Measurements from ENCODE around the gene SPRY1. TPM values are rescaled to one million over a fixed set of nuclear protein-coding genes. Genes with fewer than 3 reads are reported as not detected.

Gene SPRY1
- total RNA-seq, 2 experiments from 2014 or later, result 0.13 to 0.79 TPM

DNA sequence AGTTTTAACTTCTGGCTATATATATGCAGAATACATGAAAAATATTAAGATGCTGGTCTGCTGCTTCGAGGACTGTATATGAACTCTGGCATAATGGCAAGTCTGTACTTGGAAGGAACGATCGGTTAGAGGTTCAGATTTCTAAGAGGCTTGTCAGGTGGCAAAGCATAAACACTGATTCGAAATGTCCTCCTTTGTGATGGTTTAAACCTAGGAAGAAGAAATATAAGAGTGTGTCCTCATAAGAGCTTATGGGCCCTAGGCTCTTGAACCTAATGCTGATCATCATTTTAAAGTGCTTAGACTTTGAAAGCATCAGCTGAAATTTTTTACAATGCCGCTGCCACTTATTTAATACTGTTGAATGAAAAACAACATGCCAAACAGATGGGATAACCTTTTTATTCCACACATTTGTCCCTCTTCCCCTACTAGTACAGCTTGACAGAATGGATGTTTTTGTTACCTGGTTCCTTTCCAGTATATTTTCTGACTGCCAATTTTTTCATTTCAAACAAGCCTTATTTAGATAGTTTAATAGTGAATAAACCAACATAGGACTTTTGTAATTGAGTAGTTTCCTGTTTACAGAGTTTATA, 8.8 kb downstream of the SPRY1 start:
- Histone ChIP-seq H3K4me2 (ENCODE audit: low read length) (no peak overlapping the region), H2AFZ (ENCODE audit: low read length) (no peak overlapping the region), H3K4me3 (ENCODE audit: low read depth, low read length, poor library complexity, severe bottlenecking) (no peak overlapping the region), H3K9me3 (ENCODE audit: low read length) (no peaks in the 10 kb centered on the region), H3K4me1 (ENCODE audit: insufficient read depth, low read length, poor library complexity, severe bottlenecking) (no peaks in the 10 kb centered on the region), H3K79me2 (ENCODE audit: insufficient read depth, low read depth, low read length) (no peaks in the 10 kb centered on the region), H3K27ac (ENCODE audit: low read depth, low read length, poor library complexity, severe bottlenecking) (no peak overlapping the region), H3K9me2 (ENCODE audit: insufficient read depth, low read length) (no peaks in the 10 kb centered on the region), H3K36me3 (ENCODE audit: insufficient read depth, low read length) (no peaks in the 10 kb centered on the region), H4K20me1 (ENCODE audit: insufficient read depth, low read length) (no peaks in the 10 kb centered on the region)
- no peak for DNase-seq (ENCODE audit: low spot score)
- no peak for TF ChIP-seq EZH2phosphoT487 (IDR thresholded peaks at IDR 0.05; ENCODE audit: borderline replicate concordance, low read depth, low read length)
- TF ChIP-seq, protein P1, sequence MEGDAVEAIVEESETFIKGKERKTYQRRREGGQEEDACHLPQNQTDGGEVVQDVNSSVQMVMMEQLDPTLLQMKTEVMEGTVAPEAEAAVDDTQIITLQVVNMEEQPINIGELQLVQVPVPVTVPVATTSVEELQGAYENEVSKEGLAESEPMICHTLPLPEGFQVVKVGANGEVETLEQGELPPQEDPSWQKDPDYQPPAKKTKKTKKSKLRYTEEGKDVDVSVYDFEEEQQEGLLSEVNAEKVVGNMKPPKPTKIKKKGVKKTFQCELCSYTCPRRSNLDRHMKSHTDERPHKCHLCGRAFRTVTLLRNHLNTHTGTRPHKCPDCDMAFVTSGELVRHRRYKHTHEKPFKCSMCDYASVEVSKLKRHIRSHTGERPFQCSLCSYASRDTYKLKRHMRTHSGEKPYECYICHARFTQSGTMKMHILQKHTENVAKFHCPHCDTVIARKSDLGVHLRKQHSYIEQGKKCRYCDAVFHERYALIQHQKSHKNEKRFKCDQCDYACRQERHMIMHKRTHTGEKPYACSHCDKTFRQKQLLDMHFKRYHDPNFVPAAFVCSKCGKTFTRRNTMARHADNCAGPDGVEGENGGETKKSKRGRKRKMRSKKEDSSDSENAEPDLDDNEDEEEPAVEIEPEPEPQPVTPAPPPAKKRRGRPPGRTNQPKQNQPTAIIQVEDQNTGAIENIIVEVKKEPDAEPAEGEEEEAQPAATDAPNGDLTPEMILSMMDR (conservative IDR thresholded peaks at IDR 0.05; ENCODE audit: low read length), result no peak
- CTCF ChIA-PET (ENCODE audit: unreplicated experiment), result no interaction called here
- no TSS peak for BruUV-seq (replicated peaks)
- POLR2A ChIA-PET, result interaction anchor here (0.6 to 2.0 kb wide), 5 partner anchors 32 to 1994 kb away, joined by 3 to 7 read pairs (median 3); no protein-coding TSS in a partner anchor
- intact Hi-C loops (cut with micrococcal nuclease; ENCODE audit: unreplicated experiment), result no loop called here

GRCh38 chr4:123406872-123407271, 10.3 kb downstream of the SPRY1 start:
- BruUV-seq (replicated peaks), result no TSS peak
- Histone ChIP-seq H2AFZ (ENCODE audit: low read length) (no peak overlapping the region), H3K9me2 (ENCODE audit: insufficient read depth, low read length) (no peaks in the 10 kb centered on the region), H3K27ac (ENCODE audit: low read depth, low read length, poor library complexity, severe bottlenecking) (no peak overlapping the region), H3K4me1 (ENCODE audit: insufficient read depth, low read length, poor library complexity, severe bottlenecking) (peaks cover 5% of the 10 kb centered on the region), H3K4me3 (ENCODE audit: low read depth, low read length, poor library complexity, severe bottlenecking) (no peak overlapping the region), H3K9me3 (ENCODE audit: low read length) (no peaks in the 10 kb centered on the region), H3K79me2 (ENCODE audit: insufficient read depth, low read depth, low read length) (no peaks in the 10 kb centered on the region), H4K20me1 (ENCODE audit: insufficient read depth, low read length) (no peaks in the 10 kb centered on the region), H3K4me2 (ENCODE audit: low read length) (no peak overlapping the region), H3K36me3 (ENCODE audit: insufficient read depth, low read length) (no peaks in the 10 kb centered on the region)
- TF ChIP-seq, protein P1 (conservative IDR thresholded peaks at IDR 0.05; ENCODE audit: low read length), result no peak
- no peak for TF ChIP-seq EZH2phosphoT487 (IDR thresholded peaks at IDR 0.05; ENCODE audit: borderline replicate concordance, low read depth, low read length)
- CTCF ChIA-PET (ENCODE audit: unreplicated experiment), result interaction anchor here (1.0 kb wide), 1 partner anchor 43 kb away, joined by 3 read pairs; no protein-coding TSS in a partner anchor
- DNase-seq (ENCODE audit: low spot score), result no peak
- intact Hi-C loops (cut with micrococcal nuclease; ENCODE audit: unreplicated experiment), result no loop called here
- POLR2A ChIA-PET, result interaction anchor here (0.6 to 2.0 kb wide), 6 partner anchors 10 to 344 kb away, joined by 3 to 7 read pairs (median 4); partner anchors contain the start of gene SPRY1

- ChIA-PET CTCF (ENCODE audit: unreplicated experiment) (no interaction called here), POLR2A (interaction anchor here (0.6 kb wide), 2 partner anchors 14 to 23 kb away, joined by 3 to 4 read pairs; no protein-coding TSS in a partner anchor)
- intact Hi-C loops (cut with micrococcal nuclease; ENCODE audit: unreplicated experiment), result no loop called here
- H3K27ac ChIP-seq (ENCODE audit: low read depth, low read length, poor library complexity, severe bottlenecking), result no peak overlapping the region
- peaks cover 18% of the 10 kb centered on the region for H3K4me1 ChIP-seq (ENCODE audit: insufficient read depth, low read length, poor library complexity, severe bottlenecking)
- no peaks in the 10 kb centered on the region for H3K9me2 ChIP-seq (ENCODE audit: insufficient read depth, low read length)
- no peak overlapping the region for H2AFZ ChIP-seq (ENCODE audit: low read length)
- H3K36me3 ChIP-seq (ENCODE audit: insufficient read depth, low read length), result no peaks in the 10 kb centered on the region
- H3K79me2 ChIP-seq (ENCODE audit: insufficient read depth, low read depth, low read length), result no peaks in the 10 kb centered on the region
- no peak overlapping the region for H3K4me3 ChIP-seq (ENCODE audit: low read depth, low read length, poor library complexity, severe bottlenecking)
- DNase-seq (ENCODE audit: low spot score), result no peak
- H4K20me1 ChIP-seq (ENCODE audit: insufficient read depth, low read length), result no peaks in the 10 kb centered on the region
- TF ChIP-seq, protein P1 (conservative IDR thresholded peaks at IDR 0.05; ENCODE audit: low read length), result no peak
- TF ChIP-seq EZH2phosphoT487 (IDR thresholded peaks at IDR 0.05; ENCODE audit: borderline replicate concordance, low read depth, low read length), result no peak
- H3K4me2 ChIP-seq (ENCODE audit: low read length), result no peak overlapping the region
- H3K9me3 ChIP-seq (ENCODE audit: low read length), result no peaks in the 10 kb centered on the region
- BruUV-seq (replicated peaks), result no TSS peak
Measured at GRCh38 chr4:123408471-123409084, 12.0 kb downstream of the SPRY1 start.

Data from OCI-LY7 (cell line).